B cell (primary cell): ENCODE results near the gene LGR5. TPM values are rescaled to one million over a fixed set of nuclear protein-coding genes. Genes with fewer than 3 reads are reported as not detected.

ENCODE experiments used
- ATAC-seq: fragments of 200-7000 bp; cut with Tn5 transposase; one replicate; pipeline ENCODE4 v1.10.0; 2021; ENCODE audit warnings: low read depth, mild to moderate bottlenecking, moderate number of reproducible peaks, moderate library complexity
- CTCF ChIA-PET: fragments of 350-600 bp; sonication (Branson Sonifier 250); formaldehyde crosslinking; loops from one replicate; lab custom pipeline; 2021; ENCODE audit warnings: antibody characterized with exemption, inconsistent platforms; lab: Charles Lee
- POLR2A ChIA-PET: fragments of 350-600 bp; sonication (Branson Sonifier 250); formaldehyde crosslinking; loops from one replicate; lab custom pipeline; 2021; ENCODE audit warnings: antibody characterized with exemption; lab: Charles Lee
- DNase-seq: peaks from one replicate; pipeline ENCODE4 v3.0.0; 2013
- H2AFZ ChIP-seq: 2 replicates; pipeline ENCODE4 v1.6.1; 2012; ENCODE audit warnings: mild to moderate bottlenecking, low read depth, low read length; ENCODE audit not compliant: insufficient read depth, poor library complexity, severe bottlenecking
- H3K27ac ChIP-seq, 2 donors: 1 replicate in 1 of 2; 2 replicates in 1 of 2; pipeline ENCODE4 v1.5.1; 2012 to 2013; ENCODE audit warnings: low read length in 2 of 2, mild to moderate bottlenecking in 2 of 2, moderate library complexity in 1 of 2
- H3K27me3 ChIP-seq, 4 experiments: fragments of 200-600 bp in 1 of 4; sonication (generic) in 1 of 4; replicated peaks in 1 of 4; 1 replicate in 2 of 4; 2 replicates in 2 of 4; pipeline versions ENCODE4 v1.6.1 to v1.7.0; 2013 to 2016; ENCODE audit warnings: low read length in 3 of 4, mild to moderate bottlenecking in 2 of 4, mixed read lengths in 1 of 4, moderate library complexity in 1 of 4; ENCODE audit not compliant: insufficient read depth in 4 of 4, control insufficient read depth in 3 of 4; ENCODE audit errors: control extremely low read depth in 1 of 4
- H3K36me3 ChIP-seq, 2 experiments: replicated peaks in 1 of 2; 1 replicate in 1 of 2; 2 replicates in 1 of 2; pipeline versions ENCODE4 v1.6.1 to v1.7.1; 2013; ENCODE audit warnings: low read length in 1 of 2; ENCODE audit not compliant: insufficient read depth in 2 of 2, control insufficient read depth in 1 of 2; ENCODE audit errors: control extremely low read depth in 1 of 2, extremely low read depth in 1 of 2
- H3K4me1 ChIP-seq, 2 donors: fragments of 200-600 bp in 1 of 2; sonication (generic) in 1 of 2; 1 replicate in 1 of 2; 2 replicates in 1 of 2; pipeline versions ENCODE4 v1.5.1 to v1.6.1; 2013 to 2017; ENCODE audit warnings: low read length in 2 of 2; ENCODE audit not compliant: control insufficient read depth in 2 of 2, insufficient read depth in 2 of 2
- H3K4me2 ChIP-seq: replicated peaks from 2 replicates; pipeline ENCODE3; 2012; ENCODE audit warnings: mild to moderate bottlenecking, low read depth, low read length; ENCODE audit not compliant: poor library complexity, severe bottlenecking
- H3K4me3 ChIP-seq, 5 experiments: fragments of 200-600 bp in 1 of 5; sonication (generic) in 1 of 5; 1 replicate in 3 of 5; 2 replicates in 2 of 5; pipeline versions ENCODE4 v1.5.1 to v1.7.0; 2011 to 2016; ENCODE audit warnings: low read length in 4 of 5, mild to moderate bottlenecking in 4 of 5, low read depth in 2 of 5, control low read depth in 1 of 5, moderate library complexity in 1 of 5; ENCODE audit not compliant: insufficient read depth in 1 of 5; ENCODE audit errors: control extremely low read depth in 1 of 5, extremely low read depth in 1 of 5
- H3K79me2 ChIP-seq: fragments of 200-600 bp; sonication (generic); one replicate; pipeline ENCODE4 v1.6.0; 2016; ENCODE audit warnings: low read length; ENCODE audit not compliant: control insufficient read depth, insufficient read depth
- H3K9ac ChIP-seq: fragments of 200-600 bp; sonication (generic); 2 replicates; pipeline ENCODE4 v1.6.1; 2017; ENCODE audit warnings: mild to moderate bottlenecking, low read length, moderate library complexity
- H3K9me3 ChIP-seq, 3 donors: one replicate each; pipeline versions ENCODE4 v1.6.1 to v1.7.1; 2013; ENCODE audit warnings: low read length in 2 of 3; ENCODE audit not compliant: control insufficient read depth in 2 of 3, insufficient read depth in 1 of 3; ENCODE audit errors: control extremely low read depth in 1 of 3
- H4K20me1 ChIP-seq: 2 replicates; pipeline ENCODE4 v1.6.0; 2012; ENCODE audit warnings: mild to moderate bottlenecking, low read length; ENCODE audit not compliant: insufficient read depth, control insufficient read depth, poor library complexity, severe bottlenecking
- H3K27ac Mint-ChIP-seq: one replicate; pipeline ENCODE4 v1.8.0; 2021; ENCODE audit warnings: mixed read lengths
- H3K27me3 Mint-ChIP-seq: one replicate; pipeline ENCODE4 v1.8.0; 2021; ENCODE audit warnings: mixed read lengths
- H3K4me1 Mint-ChIP-seq: one replicate; pipeline ENCODE4 v1.8.0; 2021; ENCODE audit warnings: mixed read lengths
- H3K4me3 Mint-ChIP-seq: one replicate; pipeline ENCODE4 v1.8.0; 2021; ENCODE audit warnings: mixed read lengths
- H3K9me3 Mint-ChIP-seq: one replicate; pipeline ENCODE4 v1.8.0; 2022; ENCODE audit warnings: mixed read lengths; ENCODE audit not compliant: insufficient read depth
- EZH2 ChIP-seq: IDR thresholded peaks from 2 replicates; pipeline ENCODE4 v1.6.1; 2012; ENCODE audit warnings: borderline replicate concordance, low read depth, mild to moderate bottlenecking, moderate library complexity, low read length; ENCODE audit not compliant: insufficient read depth, poor library complexity, severe bottlenecking
- WGBS: methylation state at CpG from one replicate; pipeline ENCODE4 v1.1.5; 2013; ENCODE audit warnings: missing lambda C conversion rate; ENCODE audit not compliant: insufficient coverage; 5-methylcytosine and 5-hydroxymethylcytosine counted together
- intact Hi-C: fragments of 100-400 bp; cut with micrococcal nuclease; formaldehyde crosslinking; loops from one replicate; pipeline ENCODE4 v1.10.0; 2022
- polyA plus RNA-seq: library from polyadenylated mRNA; depleted of rRNA; stranded (reverse); fragments of >200 nt; gene quantifications from 2 replicates; pipeline ENCODE4 v1.2.3, GENCODE V29; 2012
- total RNA-seq, 2 donors: library from RNA; stranded (reverse); fragments of 120-200 nt in 1 of 2; gene quantifications; 1 replicate in 1 of 2; 2 replicates in 1 of 2; pipeline versions ENCODE4 v1.2.3 to v1.2.4, GENCODE V29; 2013 to 2022
- TF ChIP-seq, protein P1 (sequence below): fragments of 200-600 bp; IDR thresholded peaks from one replicate; pipeline ENCODE4 v1.8.0; 2022; ENCODE audit warnings: antibody characterized with exemption, mild to moderate bottlenecking

The LGR5 gene
- total and polyA plus RNA-seq, 2 donors (not counting 1 experiment from before 2014, with no cell fraction given) = 0.06 TPM; not detected in 1

- Mint-ChIP-seq H3K27me3 (peaks cover 40% of the 10 kb centered on the region), H3K27ac (no peak overlapping the region), H3K4me1 (no peaks in the 10 kb centered on the region), H3K9me3 (no peaks in the 10 kb centered on the region), H3K4me3 (no peak overlapping the region)
- ChIA-PET POLR2A (no interaction called here), CTCF (no interaction called here)
- Histone ChIP-seq H3K27me3 (no peaks in the 10 kb centered on the region), H3K4me1 (no peaks in the 10 kb centered on the region), H3K27ac (no peak overlapping the region), H3K4me2 (no peak overlapping the region), H2AFZ (no peak overlapping the region), H3K36me3 (no peaks in the 10 kb centered on the region), H3K9me3 (no peaks in the 10 kb centered on the region), H4K20me1 (no peaks in the 10 kb centered on the region), H3K79me2 (no peaks in the 10 kb centered on the region), H3K9ac (no peak overlapping the region), H3K4me3 (no peak overlapping the region)
- no CpG with 5 or more reads among the region's 3 CpGs for WGBS
- DNase-seq = no peak
- ATAC-seq = no peak
- TF ChIP-seq, protein P1, sequence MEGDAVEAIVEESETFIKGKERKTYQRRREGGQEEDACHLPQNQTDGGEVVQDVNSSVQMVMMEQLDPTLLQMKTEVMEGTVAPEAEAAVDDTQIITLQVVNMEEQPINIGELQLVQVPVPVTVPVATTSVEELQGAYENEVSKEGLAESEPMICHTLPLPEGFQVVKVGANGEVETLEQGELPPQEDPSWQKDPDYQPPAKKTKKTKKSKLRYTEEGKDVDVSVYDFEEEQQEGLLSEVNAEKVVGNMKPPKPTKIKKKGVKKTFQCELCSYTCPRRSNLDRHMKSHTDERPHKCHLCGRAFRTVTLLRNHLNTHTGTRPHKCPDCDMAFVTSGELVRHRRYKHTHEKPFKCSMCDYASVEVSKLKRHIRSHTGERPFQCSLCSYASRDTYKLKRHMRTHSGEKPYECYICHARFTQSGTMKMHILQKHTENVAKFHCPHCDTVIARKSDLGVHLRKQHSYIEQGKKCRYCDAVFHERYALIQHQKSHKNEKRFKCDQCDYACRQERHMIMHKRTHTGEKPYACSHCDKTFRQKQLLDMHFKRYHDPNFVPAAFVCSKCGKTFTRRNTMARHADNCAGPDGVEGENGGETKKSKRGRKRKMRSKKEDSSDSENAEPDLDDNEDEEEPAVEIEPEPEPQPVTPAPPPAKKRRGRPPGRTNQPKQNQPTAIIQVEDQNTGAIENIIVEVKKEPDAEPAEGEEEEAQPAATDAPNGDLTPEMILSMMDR = no peak
- no peak for TF ChIP-seq EZH2
- intact Hi-C loops = no loop called here
Measured at GRCh38 chr12:71448150-71448581, 8.6 kb downstream of the LGR5 start.

DNA sequence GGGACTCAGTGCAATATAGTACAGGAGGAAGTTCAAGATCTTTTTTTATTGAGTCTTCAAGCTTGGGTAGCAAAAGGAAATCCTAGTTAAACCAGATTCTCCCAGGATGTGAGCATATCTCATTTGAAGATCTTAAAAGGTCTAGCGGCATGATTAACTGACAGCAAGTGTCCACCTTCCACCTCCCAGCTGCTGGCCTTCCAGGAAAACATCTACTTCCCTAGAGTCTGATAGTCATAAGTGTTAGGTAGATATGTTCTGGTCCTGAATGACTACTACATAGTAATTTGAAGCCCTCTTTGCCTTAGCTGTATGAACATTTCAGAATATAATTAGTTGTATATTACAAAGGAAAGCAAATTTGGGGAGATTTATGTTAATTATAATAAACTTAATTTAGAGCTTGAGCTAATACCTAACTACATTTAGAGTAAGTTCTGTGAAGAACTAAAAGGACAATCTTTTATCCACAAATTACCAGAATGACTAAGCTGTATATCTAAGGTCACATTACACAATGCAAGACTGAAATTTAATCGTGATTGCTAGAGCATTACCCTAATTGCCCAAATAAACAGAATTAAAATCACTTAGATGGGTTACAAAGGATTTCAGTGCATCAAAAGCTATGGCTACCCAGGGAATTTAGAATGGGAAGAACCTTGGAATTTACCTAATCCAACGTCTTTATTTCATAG, 9.9 kb downstream of the LGR5 start:
- no CpG with 5 or more reads among the region's 3 CpGs for WGBS
- peaks cover 46% of the 10 kb centered on the region for H3K27me3 Mint-ChIP-seq
- TF ChIP-seq EZH2 = no peak
- TF ChIP-seq, protein P1 = no peak
- no peaks in the 10 kb centered on the region for H3K4me1 Mint-ChIP-seq
- ATAC-seq (no peak), DNase-seq (no peak)
- ChIA-PET CTCF (interaction anchor here (0.9 kb wide), 1 partner anchor 9 kb away, joined by 3 read pairs; no protein-coding TSS in a partner anchor), POLR2A (no interaction called here)
- intact Hi-C loops = no loop called here
- H3K4me3 ChIP-seq = no peak overlapping the region
- H3K4me2 ChIP-seq = no peak overlapping the region
- no peaks in the 10 kb centered on the region for H3K9me3 Mint-ChIP-seq
- H4K20me1 ChIP-seq = no peaks in the 10 kb centered on the region
- no peak overlapping the region for H3K9ac ChIP-seq
- H3K36me3 ChIP-seq = no peaks in the 10 kb centered on the region
- H3K4me3 Mint-ChIP-seq = no peak overlapping the region
- no peaks in the 10 kb centered on the region for H3K4me1 ChIP-seq
- no peaks in the 10 kb centered on the region for H3K9me3 ChIP-seq
- peaks cover 0 to 1% (median 0%) of the 10 kb centered on the region in 4 experiments for H3K27me3 ChIP-seq
- no peak overlapping the region for H3K27ac ChIP-seq
- H2AFZ ChIP-seq = no peak overlapping the region
- H3K79me2 ChIP-seq = no peaks in the 10 kb centered on the region
- no peak overlapping the region for H3K27ac Mint-ChIP-seq
